Measurements from ENCODE around the gene IQCH. TPM values are rescaled to one million over a fixed set of nuclear protein-coding genes. Genes with fewer than 3 reads are reported as not detected.
A peak's percentile ranks its signal among the peaks of the same experiment; 100 is the strongest.

Gene IQCH
- total and polyA plus RNA-seq, 9 of the 15 experiments (the other 6 are each of a cell fraction or from before 2014, with no cell fraction given): 1.8 to 3.9 (median 2.7) TPM

DNA sequence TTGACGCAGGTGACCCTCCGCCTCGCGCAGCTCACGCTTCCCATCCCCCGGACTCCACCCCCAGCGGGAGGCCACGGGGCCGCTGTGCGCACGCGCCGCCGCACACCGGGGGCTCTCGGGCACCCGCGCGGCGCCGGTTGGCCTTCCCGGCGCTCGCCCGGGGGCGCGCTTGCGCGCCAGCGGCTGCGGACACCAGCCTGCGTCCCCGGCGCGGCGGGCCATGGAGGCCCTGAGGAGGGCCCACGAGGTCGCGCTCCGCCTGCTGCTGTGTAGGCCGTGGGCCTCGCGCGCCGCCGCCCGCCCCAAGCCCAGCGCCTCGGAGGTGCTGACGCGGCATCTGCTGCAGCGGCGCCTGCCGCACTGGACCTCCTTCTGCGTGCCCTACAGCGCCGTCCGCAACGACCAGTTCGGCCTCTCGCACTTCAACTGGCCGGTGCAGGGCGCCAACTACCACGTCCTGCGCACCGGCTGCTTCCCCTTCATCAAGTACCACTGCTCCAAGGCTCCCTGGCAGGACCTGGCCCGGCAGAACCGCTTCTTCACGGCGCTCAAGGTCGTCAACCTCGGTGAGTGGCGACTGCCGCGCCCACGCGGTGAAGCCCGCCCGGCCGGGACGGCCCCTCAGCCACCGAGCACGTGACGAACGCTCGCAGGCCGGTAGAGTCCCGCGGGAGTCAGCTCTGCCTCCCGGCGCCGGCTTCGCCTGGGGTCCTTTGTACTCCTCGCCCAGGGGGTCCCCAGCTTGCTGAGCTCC is 266.6 kb downstream of the IQCH start, which contains the start of gene C15orf61 (continued):
- TF ChIP-seq, protein P1, sequence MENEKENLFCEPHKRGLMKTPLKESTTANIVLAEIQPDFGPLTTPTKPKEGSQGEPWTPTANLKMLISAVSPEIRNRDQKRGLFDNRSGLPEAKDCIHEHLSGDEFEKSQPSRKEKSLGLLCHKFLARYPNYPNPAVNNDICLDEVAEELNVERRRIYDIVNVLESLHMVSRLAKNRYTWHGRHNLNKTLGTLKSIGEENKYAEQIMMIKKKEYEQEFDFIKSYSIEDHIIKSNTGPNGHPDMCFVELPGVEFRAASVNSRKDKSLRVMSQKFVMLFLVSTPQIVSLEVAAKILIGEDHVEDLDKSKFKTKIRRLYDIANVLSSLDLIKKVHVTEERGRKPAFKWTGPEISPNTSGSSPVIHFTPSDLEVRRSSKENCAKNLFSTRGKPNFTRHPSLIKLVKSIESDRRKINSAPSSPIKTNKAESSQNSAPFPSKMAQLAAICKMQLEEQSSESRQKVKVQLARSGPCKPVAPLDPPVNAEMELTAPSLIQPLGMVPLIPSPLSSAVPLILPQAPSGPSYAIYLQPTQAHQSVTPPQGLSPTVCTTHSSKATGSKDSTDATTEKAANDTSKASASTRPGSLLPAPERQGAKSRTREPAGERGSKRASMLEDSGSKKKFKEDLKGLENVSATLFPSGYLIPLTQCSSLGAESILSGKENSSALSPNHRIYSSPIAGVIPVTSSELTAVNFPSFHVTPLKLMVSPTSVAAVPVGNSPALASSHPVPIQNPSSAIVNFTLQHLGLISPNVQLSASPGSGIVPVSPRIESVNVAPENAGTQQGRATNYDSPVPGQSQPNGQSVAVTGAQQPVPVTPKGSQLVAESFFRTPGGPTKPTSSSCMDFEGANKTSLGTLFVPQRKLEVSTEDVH (IDR thresholded peaks at IDR 0.05; ENCODE audit: low read depth, partially characterized antibody): peak; percentile 52
- TF ChIP-seq MXI1 (IDR thresholded peaks at IDR 0.05; ENCODE audit: low read depth, low read length) (0 out of 2 replicates have a peak, but pooled peaks have one; percentile 53), HDAC8 (tag; IDR thresholded peaks at IDR 0.05) (no peak), ZNF347 (CRISPR knock-in tag; IDR thresholded peaks at IDR 0.05; ENCODE audit: low read depth) (no peak), ZNF644 (tag; IDR thresholded peaks at IDR 0.05; ENCODE audit: low read depth) (0 out of 2 replicates have a peak, but pooled peaks have one; percentile 56), PHF8 (IDR thresholded peaks at IDR 0.05; ENCODE audit: borderline replicate concordance, low read length) (peak; percentile 97), C11orf30 (IDR thresholded peaks at IDR 0.05; ENCODE audit: low read depth) (peak; percentile 86), GABPB1 (CRISPR knock-in tag; IDR thresholded peaks at IDR 0.05) (peak; percentile 85), RHOXF2B (CRISPR knock-in tag; conservative IDR thresholded peaks at IDR 0.05) (no peak), HNRNPLL (IDR thresholded peaks at IDR 0.05; ENCODE audit: low read depth, low read length, poor library complexity, severe bottlenecking) (peak; percentile 82)
- TF ChIP-seq, protein P2, sequence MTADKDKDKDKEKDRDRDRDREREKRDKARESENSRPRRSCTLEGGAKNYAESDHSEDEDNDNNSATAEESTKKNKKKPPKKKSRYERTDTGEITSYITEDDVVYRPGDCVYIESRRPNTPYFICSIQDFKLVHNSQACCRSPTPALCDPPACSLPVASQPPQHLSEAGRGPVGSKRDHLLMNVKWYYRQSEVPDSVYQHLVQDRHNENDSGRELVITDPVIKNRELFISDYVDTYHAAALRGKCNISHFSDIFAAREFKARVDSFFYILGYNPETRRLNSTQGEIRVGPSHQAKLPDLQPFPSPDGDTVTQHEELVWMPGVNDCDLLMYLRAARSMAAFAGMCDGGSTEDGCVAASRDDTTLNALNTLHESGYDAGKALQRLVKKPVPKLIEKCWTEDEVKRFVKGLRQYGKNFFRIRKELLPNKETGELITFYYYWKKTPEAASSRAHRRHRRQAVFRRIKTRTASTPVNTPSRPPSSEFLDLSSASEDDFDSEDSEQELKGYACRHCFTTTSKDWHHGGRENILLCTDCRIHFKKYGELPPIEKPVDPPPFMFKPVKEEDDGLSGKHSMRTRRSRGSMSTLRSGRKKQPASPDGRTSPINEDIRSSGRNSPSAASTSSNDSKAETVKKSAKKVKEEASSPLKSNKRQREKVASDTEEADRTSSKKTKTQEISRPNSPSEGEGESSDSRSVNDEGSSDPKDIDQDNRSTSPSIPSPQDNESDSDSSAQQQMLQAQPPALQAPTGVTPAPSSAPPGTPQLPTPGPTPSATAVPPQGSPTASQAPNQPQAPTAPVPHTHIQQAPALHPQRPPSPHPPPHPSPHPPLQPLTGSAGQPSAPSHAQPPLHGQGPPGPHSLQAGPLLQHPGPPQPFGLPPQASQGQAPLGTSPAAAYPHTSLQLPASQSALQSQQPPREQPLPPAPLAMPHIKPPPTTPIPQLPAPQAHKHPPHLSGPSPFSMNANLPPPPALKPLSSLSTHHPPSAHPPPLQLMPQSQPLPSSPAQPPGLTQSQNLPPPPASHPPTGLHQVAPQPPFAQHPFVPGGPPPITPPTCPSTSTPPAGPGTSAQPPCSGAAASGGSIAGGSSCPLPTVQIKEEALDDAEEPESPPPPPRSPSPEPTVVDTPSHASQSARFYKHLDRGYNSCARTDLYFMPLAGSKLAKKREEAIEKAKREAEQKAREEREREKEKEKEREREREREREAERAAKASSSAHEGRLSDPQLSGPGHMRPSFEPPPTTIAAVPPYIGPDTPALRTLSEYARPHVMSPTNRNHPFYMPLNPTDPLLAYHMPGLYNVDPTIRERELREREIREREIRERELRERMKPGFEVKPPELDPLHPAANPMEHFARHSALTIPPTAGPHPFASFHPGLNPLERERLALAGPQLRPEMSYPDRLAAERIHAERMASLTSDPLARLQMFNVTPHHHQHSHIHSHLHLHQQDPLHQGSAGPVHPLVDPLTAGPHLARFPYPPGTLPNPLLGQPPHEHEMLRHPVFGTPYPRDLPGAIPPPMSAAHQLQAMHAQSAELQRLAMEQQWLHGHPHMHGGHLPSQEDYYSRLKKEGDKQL (CRISPR knock-in tag; IDR thresholded peaks at IDR 0.05; ENCODE audit: borderline replicate concordance): peak; percentile 98
- TF ChIP-seq, protein P3, sequence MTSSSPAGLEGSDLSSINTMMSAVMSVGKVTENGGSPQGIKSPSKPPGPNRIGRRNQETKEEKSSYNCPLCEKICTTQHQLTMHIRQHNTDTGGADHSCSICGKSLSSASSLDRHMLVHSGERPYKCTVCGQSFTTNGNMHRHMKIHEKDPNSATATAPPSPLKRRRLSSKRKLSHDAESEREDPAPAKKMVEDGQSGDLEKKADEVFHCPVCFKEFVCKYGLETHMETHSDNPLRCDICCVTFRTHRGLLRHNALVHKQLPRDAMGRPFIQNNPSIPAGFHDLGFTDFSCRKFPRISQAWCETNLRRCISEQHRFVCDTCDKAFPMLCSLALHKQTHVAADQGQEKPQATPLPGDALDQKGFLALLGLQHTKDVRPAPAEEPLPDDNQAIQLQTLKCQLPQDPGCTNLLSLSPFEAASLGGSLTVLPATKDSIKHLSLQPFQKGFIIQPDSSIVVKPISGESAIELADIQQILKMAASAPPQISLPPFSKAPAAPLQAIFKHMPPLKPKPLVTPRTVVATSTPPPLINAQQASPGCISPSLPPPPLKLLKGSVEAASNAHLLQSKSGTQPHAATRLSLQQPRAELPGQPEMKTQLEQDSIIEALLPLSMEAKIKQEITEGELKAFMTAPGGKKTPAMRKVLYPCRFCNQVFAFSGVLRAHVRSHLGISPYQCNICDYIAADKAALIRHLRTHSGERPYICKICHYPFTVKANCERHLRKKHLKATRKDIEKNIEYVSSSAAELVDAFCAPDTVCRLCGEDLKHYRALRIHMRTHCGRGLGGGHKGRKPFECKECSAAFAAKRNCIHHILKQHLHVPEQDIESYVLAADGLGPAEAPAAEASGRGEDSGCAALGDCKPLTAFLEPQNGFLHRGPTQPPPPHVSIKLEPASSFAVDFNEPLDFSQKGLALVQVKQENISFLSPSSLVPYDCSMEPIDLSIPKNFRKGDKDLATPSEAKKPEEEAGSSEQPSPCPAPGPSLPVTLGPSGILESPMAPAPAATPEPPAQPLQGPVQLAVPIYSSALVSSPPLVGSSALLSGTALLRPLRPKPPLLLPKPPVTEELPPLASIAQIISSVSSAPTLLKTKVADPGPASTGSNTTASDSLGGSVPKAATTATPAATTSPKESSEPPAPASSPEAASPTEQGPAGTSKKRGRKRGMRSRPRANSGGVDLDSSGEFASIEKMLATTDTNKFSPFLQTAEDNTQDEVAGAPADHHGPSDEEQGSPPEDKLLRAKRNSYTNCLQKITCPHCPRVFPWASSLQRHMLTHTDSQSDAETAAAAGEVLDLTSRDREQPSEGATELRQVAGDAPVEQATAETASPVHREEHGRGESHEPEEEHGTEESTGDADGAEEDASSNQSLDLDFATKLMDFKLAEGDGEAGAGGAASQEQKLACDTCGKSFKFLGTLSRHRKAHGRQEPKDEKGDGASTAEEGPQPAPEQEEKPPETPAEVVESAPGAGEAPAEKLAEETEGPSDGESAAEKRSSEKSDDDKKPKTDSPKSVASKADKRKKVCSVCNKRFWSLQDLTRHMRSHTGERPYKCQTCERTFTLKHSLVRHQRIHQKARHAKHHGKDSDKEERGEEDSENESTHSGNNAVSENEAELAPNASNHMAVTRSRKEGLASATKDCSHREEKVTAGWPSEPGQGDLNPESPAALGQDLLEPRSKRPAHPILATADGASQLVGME (CRISPR knock-in tag; IDR thresholded peaks at IDR 0.05): peak; percentile 41; the same call in 1 of the 2 replicates

Measured in K562 (cell line).